NCI-H187 (cell line): ENCODE data around the gene HCFC2.

ENCODE experiments used
- DNase-seq, 2 experiments: peaks; one replicate each; lab custom pipeline; 2025; lab: John Stamatoyannopoulos, UW

Gene HCFC2

GRCh38 chr12:104121001-104121400 lies 56.7 kb downstream of the HCFC2 start:
- DNase-seq = no peak

DNA sequence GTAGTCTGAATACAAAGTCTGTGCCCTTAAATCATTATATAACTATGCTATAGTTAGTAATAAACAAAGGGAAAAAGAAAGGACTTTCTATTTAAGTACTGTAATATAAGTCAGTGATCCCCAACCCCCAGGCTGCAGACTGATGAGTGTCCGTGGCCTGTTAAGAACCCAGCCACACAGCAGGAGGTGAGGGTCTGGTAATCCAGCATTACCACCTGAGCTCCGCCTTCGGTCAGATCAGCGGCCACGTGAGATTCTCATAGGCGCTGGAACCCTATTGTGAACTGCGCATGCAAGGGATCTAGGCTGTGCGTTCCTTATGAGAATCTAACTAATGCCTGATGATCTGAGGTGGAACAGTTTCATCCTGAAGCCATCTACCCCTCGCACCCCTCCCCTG lies 58.0 kb downstream of the HCFC2 start:
- no peak for DNase-seq

DNA sequence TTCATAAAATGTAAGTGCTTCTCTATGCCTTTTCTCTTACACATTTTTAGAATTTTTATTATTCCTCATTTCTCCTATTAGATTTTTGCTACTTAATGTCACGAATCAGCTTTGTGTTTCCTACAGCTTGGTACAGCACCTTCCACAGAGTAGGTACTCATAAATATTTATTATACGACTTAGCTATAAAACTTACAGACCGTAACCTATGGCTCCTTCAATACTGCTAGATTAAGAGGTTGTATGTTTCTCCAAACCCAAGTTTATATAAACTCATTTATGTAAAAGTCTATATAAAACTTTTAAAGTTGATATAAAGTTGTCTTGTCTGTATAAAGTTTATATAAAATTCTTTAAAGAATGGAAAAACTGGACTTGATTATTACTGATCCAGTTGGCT lies 62.2 kb downstream of the HCFC2 start:
- DNase-seq = no peak

- DNase-seq = no peak
These were observed 66.4 kb downstream of the HCFC2 start for GRCh38 chr12:104130760-104131159.

DNA sequence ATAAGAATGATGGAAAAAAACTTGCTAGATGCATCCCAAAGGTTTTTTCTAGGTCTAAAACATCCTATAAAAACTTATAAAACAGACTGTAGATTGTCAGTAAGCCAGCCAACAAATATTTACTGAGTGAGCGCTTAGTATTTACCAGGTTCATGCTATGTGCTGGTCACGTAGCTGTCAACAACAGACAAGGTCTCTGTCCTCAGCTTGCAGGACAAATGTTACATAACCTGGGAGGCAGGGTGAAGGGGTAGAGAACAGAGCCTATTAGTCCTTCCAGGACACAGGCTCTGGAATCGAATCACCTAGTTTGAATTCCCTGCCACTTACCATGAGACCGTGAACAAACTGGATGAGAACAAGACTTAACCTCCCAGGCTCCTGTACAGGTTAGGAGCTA lies 67.3 kb downstream of the HCFC2 start:
- no peak for DNase-seq

DNA sequence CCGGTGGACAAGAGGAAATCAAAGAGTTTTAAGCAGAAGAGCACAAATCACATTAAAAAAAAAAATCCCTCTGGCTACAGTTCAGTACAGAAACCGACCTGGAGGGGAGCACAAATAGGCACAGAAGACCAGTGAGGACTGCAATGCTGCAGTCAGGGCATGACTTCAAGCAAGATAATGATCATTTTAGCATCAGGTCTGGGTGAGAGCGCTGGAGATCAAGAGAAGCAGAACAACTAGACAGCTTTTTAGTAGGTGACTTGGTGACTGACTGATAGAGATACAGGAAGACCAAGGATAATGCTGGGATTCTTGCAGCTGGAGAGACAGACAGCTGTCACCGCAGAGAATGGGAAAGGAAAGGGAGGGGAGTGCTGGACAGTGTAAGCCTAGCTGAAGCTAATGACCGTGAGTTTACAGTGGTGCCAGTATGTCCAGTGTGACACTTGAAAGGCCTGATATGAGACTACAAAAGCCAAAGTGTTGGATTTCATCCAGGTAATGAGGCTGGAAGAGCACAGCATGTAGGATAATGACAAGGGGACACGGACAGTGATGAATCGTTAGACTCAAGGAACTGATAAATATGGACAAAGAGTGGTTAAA lies 68.1 kb downstream of the HCFC2 start:
- peak in 1 of 2 experiments; percentile 3 for DNase-seq

DNA sequence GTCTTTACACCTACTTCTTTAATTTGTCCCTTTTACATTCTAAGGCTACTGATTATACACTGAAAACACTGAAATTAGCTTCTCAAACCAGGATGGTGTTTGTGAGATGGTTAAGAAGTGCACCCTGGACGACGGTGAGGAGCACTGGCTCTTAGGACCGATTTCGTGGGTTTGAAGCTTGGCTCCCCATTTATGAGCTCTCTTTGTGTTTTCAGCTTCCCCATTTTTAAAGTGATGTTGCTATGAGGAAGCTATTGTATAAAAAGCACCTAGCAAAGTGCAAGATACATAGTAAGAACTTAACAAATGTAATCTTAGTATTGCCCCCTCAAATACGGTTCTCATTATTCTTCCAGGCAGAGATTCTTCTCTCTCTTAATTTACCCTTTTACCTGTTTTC lies 69.0 kb downstream of the HCFC2 start:
- no peak for DNase-seq

GRCh38 chr12:104133866-104134265 lies 69.5 kb downstream of the HCFC2 start:
- no peak for DNase-seq

DNA sequence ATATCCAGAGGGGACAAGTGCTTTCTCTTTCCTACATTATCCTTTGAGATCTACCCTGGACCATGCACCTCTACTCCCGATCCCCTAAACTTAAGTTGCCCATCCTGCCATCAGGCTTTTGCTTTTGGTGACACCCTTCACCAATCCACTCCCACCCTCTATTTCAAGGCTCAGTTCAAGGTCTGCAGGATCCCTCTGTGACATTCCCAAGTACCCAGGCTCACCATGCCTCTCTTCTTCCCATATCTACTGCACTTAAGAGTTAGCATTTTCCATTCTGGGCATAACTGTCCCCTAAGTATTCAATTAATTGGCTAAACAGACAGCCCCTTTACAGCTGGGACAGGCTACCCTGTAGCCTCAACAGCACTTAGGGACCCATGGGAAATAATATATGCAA lies 70.6 kb downstream of the HCFC2 start:
- no peak for DNase-seq

DNA sequence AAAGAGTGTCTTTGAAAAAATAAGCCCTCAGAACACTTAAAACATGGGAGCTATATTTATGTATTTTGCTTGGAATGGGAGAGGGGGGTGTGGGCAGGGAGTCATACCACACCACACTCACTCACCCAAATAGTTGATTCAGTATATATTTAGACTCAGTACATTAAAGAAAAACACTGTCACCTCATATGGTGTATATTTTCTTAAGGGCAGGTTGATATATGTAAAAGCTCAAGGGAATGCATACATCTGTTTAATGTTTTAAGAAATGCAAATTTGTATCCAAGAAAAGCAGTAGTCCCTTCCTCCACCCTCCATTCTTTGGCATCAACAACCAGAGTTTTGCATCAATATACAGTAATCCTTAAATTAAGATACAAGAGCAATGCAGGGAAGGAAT lies 72.2 kb downstream of the HCFC2 start:
- peak in 1 of 2 experiments; percentile 25 for DNase-seq

DNA sequence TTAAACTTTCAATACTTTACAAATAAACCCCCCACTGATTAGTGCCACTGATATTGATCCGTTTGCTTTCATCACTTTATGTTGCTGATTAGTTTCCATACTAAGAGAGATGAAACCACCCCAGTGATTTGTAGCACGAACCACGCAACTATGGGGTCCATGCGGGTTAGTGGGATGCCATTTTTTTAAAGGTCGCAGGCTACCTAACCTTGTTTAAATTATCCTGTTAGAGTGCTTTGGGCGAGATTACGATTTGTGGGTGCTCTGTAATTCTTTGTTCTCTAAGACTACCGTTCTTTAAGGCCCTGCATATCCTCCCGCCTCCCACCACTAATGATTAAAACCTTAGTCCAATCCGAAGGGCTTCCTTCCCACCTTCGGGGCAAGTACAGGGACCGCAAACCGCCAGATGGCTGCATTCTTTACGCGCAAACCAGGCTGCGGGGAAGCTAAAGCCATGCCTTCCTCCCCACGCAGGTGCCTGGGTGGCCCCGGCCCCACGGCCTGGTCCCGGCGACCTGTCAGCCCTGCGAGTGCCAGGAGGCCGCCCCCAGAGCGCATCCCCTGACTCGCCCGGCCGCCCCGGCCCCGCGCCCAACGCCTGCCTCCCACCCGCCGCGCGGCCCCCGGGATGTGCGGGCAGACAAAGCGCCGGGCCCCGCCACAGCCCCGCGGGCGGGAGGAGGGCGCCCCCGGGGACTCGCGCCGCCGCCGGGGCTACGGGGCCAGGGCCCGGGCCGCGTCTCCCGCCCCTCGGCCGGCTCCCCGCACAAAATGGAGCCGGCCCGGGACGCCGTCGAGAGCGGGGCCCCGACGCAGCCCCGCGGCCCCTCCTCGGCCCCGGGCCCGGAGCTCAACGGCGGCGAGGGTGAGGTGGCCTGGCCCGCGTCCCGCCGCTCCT lies 72.9 kb downstream of the HCFC2 start:
- no peak for DNase-seq

GRCh38 chr12:104137902-104138796 lies 73.8 kb downstream of the HCFC2 start, which contains the start of gene NFYB:
NFYB (minus strand) TSS chr12:104138210; CDS start chr12:104135453, 2,757 bp downstream.
- peak; percentile 91 to 96 for DNase-seq

GRCh38 chr12:104138797-104139152 lies 74.4 kb downstream of the HCFC2 start:
- DNase-seq = no peak

DNA sequence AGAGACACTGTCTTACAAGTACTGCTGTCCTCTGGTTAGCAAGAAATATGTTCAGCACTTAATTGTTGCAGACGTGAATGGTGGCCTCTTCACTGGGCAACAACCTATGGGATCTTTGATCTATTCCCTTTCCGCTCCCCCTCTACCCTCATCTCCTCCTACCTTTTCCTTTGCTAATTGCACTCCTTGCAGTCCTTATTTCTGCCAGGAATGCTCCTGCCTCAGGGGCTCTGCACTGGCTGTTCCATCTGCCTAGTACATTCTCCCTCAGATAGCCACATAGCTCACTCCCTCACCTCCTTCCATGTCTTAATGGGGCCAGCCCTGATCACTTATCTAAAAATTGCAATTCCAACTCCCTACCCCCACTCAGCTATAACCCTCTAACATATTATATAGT lies 78.2 kb downstream of the HCFC2 start:
- DNase-seq = no peak

DNA sequence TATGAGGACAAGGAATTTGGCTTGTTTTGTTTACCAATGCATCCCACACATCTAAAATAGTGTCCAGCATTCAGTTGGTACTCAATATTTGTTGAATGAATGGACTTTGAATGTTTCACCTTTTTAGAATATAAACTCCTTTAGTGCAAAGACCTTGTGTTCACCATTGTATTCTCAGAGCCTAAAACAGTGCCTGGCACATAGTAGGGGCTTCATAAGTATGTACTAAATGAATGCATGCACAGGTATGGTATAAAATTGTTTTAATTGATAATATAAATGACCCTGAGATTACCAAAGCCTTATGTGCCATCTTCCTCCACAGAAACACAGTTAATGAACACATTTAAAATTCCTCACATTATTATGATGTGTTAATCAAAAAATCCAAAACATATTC lies 78.7 kb downstream of the HCFC2 start:
- DNase-seq = no peak

- DNase-seq = no peak
These were observed 79.6 kb downstream of the HCFC2 start for GRCh38 chr12:104143918-104144317.

DNA sequence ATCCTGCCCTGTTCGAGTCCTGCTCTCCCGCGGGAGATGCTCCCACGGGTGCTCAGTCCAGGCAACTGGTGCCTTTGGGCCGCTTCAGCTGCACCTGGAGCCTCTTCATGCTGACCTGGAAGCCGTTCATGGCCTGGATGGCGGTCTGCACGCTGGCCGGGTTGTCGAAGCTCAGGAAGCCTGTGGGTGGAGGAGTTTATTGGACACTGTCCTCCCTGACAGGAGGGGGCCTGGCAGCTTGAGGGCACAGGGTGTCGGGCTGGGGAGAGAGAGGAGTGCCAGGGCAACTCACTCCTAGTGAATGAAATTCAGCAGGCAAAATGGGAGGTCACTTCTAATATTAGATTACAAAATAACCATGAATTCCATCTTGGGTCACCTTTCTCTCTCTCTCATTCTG lies 83.0 kb downstream of the HCFC2 start:
- DNase-seq = no peak

GRCh38 chr12:104150416-104150815 lies 86.1 kb downstream of the HCFC2 start:
- no peak for DNase-seq

DNA sequence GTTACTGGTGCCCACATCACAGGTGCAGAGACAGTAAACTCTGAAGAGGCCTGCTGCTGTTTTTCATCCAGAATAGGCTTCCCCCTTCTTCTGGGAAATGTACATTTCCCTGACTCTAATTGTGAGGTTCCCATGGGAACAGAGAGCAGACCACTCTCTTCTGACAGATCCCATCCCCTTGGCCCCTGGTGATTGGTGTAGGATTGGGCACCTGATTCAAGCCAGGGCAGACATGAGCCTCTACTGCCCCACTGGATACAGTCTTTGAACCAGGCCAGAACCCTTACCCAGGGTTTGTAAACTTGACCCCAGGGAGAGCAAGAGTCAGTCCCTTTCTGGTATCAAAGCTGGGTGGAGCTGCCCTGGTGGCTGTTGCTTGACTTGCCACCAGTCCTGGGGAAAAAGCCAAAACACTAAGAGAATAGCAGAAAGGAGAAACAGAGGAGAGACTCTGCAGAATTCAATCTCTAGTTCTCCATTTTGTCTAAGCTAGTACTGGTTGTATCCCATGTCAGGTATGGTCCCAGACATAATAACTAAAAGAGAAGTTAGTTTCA lies 88.4 kb downstream of the HCFC2 start:
- DNase-seq = no peak

- peak; percentile 63 to 67 for DNase-seq
These were observed 90.0 kb downstream of the HCFC2 start for GRCh38 chr12:104154286-104154685.

GRCh38 chr12:104154806-104155205 lies 90.5 kb downstream of the HCFC2 start:
- peak; percentile 52 to 58 for DNase-seq
